Measurements from ENCODE around the gene ADAT2. TPM values are rescaled to one million over a fixed set of nuclear protein-coding genes. Genes with fewer than 3 reads are reported as not detected.

ADAT2 gene
- total RNA-seq: 10 to 100 TPM in 1 of 4 donors, 1 to 10 TPM in 3; 3.5 to 12.0 (median 6.7) TPM

DNA sequence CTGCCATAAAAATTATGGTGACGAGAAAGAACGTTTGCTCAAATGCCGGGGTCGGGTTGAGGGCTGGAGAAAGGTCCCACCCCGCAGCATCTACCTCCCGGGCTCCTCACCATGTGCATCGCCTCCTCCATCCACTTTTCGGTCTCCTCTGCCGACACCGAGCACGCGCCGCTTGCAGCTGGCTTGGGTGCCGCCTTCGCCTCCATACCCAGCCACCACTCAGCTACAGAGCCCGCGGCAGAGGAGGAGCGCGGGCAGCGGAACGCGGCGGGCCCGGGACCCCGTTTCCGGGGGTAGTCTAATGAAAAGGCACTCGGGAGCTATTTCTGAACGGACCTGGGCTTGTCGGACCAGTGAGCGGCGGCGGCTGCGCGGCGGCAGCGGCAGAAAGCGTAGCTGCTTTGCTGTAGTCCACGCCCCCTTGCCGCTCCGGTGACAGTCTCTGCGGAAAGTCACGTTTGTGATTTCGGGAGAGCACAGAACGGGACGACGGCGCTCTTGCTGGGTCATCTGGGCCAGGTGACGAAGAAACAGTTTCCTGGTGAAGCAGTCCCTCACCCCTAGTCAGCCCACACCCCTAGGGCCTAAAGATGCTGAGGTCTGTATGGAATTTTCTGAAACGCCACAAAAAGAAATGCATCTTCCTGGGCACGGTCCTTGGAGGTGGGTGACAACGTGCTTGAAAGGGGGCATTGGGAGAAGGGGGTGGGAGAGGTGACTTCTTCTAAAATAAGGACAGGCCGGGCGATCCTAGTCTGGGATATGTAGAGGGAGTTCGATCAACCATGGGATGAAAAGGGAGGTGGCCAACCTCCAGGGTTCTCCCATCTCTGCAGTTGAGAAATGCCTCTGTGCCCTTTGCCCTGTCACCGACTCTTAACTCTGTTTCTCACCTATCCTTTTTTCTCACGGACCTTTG, at the start of gene ADAT2, which contains the start of gene PEX3:
TSS of gene ADAT2 (minus strand) at position 243 of the 919 bp plus-strand sequence. CDS start at position 206, 37 bp downstream.
TSS of gene PEX3 (plus strand) at position 353 of the 919 bp plus-strand sequence. CDS start at position 591, 238 bp downstream.
- no peaks in the 10 kb centered on the region for H3K27me3 ChIP-seq
- peak; percentile 67 for DNase-seq
- 0 to 2% methylated on average over 15 to 18 of the region's 56 CpGs for WGBS, 2 donors
- intact Hi-C loops (cut with DNase I): no loop called here
- TF ChIP-seq, protein P1, sequence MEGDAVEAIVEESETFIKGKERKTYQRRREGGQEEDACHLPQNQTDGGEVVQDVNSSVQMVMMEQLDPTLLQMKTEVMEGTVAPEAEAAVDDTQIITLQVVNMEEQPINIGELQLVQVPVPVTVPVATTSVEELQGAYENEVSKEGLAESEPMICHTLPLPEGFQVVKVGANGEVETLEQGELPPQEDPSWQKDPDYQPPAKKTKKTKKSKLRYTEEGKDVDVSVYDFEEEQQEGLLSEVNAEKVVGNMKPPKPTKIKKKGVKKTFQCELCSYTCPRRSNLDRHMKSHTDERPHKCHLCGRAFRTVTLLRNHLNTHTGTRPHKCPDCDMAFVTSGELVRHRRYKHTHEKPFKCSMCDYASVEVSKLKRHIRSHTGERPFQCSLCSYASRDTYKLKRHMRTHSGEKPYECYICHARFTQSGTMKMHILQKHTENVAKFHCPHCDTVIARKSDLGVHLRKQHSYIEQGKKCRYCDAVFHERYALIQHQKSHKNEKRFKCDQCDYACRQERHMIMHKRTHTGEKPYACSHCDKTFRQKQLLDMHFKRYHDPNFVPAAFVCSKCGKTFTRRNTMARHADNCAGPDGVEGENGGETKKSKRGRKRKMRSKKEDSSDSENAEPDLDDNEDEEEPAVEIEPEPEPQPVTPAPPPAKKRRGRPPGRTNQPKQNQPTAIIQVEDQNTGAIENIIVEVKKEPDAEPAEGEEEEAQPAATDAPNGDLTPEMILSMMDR (IDR thresholded peaks at IDR 0.05): peak in 1 of 6 experiments; percentile 4
- TF ChIP-seq POLR2A (IDR thresholded peaks at IDR 0.05): peak in 2 of 4 donors; percentile 19 to 76
- no peaks in the 10 kb centered on the region for H3K9me3 ChIP-seq
- peaks cover 0 to 46% (median 13%) of the 10 kb centered on the region in 3 donors for H3K4me1 ChIP-seq
- peak within 1 kb of the TSS; percentile 50 to 80 (median 76) for H3K4me3 ChIP-seq
- H3K27ac ChIP-seq: peak within 1 kb of the TSS; percentile 72 to 90 (median 85)
- H3K36me3 ChIP-seq: peaks cover 0 to 7% (median 0%) of the 10 kb centered on the region in 3 donors

DNA sequence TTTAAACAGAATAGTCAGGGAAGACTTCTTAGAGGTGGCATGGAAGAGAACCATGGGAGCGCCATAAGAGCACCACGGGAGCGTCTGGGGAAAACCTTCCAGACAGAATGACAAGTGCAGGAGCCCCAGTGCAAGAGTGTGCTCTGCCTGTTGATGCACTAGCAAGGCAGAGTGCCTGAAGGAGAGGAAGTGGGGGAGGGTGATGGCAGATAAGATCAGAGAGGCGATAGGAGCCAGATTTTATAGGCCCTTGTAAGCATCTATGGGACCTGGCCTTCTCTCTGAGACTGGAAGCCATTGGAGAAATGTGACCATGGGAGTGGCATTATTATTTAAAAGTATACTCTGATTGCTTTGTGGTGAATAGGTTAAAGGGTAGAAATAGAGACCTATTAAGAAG, 47.9 kb upstream of the ADAT2 start:
- WGBS, 2 donors: 80 to 81% methylated on average over 4 of the region's 4 CpGs
- intact Hi-C loops (cut with DNase I): no loop called here
- no peak for DNase-seq
- TF ChIP-seq, protein P1 (IDR thresholded peaks at IDR 0.05): no peak
- no peak for TF ChIP-seq POLR2A (IDR thresholded peaks at IDR 0.05)
- H3K36me3 ChIP-seq: peaks cover 0 to 86% (median 9%) of the 10 kb centered on the region in 3 donors
- no peak overlapping the region for H3K4me3 ChIP-seq
- no peaks in the 10 kb centered on the region for H3K27me3 ChIP-seq
- H3K9me3 ChIP-seq: no peaks in the 10 kb centered on the region
- no peaks in the 10 kb centered on the region for H3K4me1 ChIP-seq
- H3K27ac ChIP-seq: no peak overlapping the region

DNA sequence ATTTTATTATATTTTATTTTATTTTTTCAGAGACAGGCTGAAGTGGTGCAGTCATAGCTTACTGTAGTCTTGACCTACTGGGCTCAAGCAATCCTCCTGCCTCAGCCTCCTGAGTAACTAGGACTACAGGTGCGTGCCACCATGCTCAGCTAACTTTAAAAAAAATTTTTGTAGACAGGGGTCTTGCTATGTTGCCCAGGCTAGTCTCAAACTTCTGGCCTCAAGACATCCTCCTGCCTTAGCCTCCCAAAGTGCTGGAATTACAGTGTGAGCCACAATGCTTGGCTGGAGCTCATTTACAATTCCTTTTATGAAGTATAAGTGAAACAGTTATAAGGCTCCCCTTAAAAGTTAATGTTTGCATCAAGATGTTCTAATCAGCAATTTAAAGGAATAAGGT, 46.5 kb upstream of the ADAT2 start:
- intact Hi-C loops (cut with DNase I): no loop called here
- Histone ChIP-seq H3K27ac (no peak overlapping the region), H3K4me1 (no peaks in the 10 kb centered on the region), H3K36me3 (peaks cover 0 to 83% (median 9%) of the 10 kb centered on the region in 3 donors), H3K27me3 (no peaks in the 10 kb centered on the region), H3K9me3 (no peaks in the 10 kb centered on the region), H3K4me3 (no peak overlapping the region)
- WGBS, 2 donors: 100% methylated on average over 1 of the region's 1 CpG
- TF ChIP-seq, protein P1 (IDR thresholded peaks at IDR 0.05): no peak
- TF ChIP-seq POLR2A (IDR thresholded peaks at IDR 0.05): no peak
- DNase-seq: no peak

DNA sequence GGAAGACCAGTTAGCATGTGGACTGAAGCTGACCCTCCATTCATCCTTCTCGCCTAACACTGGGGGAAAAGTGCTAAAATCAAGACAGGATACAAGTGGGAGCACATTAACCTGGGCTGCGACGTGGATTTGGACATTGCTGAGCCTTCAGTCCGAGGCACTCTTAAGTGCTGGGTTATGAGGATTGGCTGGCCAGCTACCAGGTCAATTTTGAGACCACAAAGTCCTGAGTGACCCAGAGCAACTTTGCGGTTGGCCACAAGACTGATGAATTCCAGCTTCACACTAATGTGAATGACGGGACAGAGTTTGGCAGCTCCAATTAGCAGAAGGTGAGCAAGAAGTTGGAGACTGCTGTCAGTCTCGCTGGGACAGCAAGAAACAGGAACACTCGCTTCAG, 40.3 kb upstream of the ADAT2 start:
- Histone ChIP-seq H3K36me3 (peaks cover 0 to 41% (median 0%) of the 10 kb centered on the region in 3 donors), H3K4me1 (no peaks in the 10 kb centered on the region), H3K9me3 (no peaks in the 10 kb centered on the region), H3K27ac (no peak overlapping the region), H3K4me3 (no peak overlapping the region), H3K27me3 (no peaks in the 10 kb centered on the region)
- WGBS, 2 donors: 97 to 100% methylated on average over 7 of the region's 8 CpGs
- no peak for DNase-seq
- intact Hi-C loops (cut with DNase I): no loop called here
- no peak for TF ChIP-seq POLR2A (IDR thresholded peaks at IDR 0.05)
- TF ChIP-seq, protein P1 (IDR thresholded peaks at IDR 0.05): no peak

DNA sequence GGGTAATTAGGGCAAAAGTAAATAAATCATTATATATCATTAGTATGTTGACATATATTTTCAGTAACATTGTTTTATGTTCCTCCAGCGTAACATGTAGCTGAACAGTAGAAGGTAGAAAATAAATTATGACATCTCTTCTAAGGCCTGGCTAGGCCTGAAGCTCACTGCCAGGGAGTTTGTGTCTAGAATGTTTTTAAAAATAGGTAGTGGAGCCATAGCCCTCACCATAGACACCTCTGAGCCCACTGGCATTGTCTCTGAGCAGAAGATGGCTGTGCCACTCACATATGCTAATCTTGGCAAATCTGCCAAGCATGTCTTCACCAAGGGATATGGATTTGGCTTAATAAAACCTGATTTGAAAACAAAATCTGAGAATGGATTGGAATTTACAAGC, 39.7 kb upstream of the ADAT2 start:
- no peaks in the 10 kb centered on the region for H3K4me1 ChIP-seq
- H3K4me3 ChIP-seq: no peak overlapping the region
- H3K9me3 ChIP-seq: no peaks in the 10 kb centered on the region
- peaks cover 0 to 35% (median 0%) of the 10 kb centered on the region in 3 donors for H3K36me3 ChIP-seq
- TF ChIP-seq, protein P1 (IDR thresholded peaks at IDR 0.05): no peak
- no peak for TF ChIP-seq POLR2A (IDR thresholded peaks at IDR 0.05)
- WGBS, 2 donors: 85 to 95% methylated on average over 1 of the region's 1 CpG
- no peak for DNase-seq
- intact Hi-C loops (cut with DNase I): no loop called here
- no peak overlapping the region for H3K27ac ChIP-seq
- H3K27me3 ChIP-seq: no peaks in the 10 kb centered on the region
